ENCODE results near the gene ARVCF.

The ARVCF gene

DNA sequence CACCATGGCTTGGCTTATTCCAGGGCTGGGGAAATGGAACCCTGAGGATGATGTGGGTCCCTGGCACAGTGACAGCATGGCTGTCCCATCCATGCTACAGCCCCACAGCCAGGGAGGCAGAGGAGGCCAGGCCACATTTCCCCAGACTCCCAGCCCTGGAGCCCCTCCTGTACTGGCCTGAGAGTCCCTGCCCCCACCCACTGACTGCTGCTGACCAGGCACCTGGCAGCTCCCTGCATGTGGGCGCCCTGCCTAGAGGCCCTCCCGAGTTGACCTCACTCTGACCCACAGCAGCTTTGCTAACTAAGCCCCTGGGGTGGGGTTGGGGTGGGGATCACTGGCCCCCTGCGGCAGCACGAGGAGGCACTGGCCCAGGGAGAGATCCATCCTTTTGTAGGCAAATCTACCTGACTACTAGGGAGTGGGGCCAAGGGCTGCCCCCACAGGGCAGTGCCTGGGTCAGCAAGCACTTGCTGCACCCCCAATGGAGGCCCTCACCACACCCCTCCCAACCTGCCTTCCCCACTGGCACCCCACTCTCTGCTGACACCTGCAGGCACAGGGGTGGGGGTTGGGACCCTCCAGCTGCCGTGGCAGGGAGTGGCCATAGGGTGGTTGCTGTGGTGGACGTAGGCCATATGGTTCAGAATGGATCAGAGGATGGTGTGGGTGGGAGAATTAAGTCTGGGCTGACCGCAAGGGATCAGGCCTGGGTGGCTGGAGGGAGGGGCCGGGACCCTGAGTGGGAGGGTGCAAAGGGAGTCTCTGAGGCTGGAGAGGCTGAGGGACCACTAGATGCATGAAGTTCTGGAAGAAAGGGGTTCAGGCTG, 17.4 kb downstream of the ARVCF start:
- DNase-seq (ENCODE audit: low spot score): no peak

DNA sequence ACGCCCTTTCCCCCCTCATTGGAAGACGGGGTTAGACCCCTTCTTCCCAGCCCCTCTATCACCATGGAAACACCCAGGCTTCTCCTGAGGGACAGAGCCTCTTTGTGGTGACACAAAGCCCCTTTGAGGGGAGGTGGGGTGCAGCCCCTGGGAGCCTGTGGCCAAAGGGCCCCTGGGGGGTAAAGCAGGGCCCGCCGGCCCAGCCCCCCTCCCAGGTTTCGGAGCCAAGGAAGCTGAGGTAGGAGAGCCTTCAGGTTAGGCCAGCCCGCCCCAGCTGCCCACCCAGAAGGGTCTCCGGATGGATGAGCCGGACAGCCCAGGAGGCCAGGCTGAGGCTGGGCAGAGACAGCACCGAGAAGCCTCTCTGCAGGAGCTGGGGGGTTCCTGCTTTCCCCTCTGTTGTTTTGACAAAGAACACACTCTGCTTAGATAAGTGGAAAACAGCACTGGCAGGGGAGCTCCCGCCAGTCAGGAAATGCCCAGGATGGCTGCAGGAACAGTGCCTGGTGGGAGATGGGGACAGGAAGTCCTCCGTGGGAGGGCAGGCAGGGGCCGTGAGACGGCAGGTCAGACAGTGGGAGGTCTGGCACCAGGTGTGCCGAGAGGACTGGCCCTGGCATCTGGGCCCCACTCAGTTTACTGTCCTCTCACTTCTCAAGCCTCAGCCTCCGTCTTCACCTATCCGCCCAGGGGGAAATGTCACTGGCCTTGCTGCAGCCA, 18.2 kb downstream of the ARVCF start:
- DNase-seq (ENCODE audit: low spot score): no peak

DNA sequence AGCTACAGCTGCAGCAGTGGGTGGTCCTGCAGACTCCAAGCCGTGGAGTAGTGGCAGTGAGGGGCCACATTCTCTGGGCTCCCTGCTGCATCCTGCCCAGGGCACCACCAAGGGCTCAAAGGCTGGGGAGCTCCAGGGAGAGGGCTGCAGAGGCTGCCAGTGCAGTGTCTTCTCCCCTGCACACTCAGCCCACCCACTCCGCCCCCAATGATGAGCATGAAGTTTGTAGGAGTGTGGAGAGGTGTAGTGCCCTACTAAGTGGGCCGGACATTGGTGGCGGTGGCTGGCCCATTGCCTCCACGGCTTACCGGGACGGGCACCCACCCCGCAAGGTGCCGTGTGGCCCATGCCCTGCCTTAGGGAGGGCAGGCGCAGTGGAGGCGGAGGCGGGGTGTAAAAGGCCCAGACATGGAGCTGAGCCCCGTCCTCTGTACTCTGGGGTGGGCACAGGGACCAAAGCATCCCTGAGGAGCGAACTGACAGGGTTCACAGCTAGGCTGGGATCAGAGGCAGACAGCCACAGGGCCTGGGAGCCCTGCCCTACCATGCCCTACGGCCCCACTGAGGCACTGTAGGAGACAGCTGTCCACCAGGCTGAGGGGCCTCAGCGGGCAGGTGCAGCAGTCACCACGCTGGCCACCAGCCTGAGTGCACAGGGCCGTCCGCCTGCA, 18.9 kb downstream of the ARVCF start:
- no peak for DNase-seq (ENCODE audit: low spot score)

DNA sequence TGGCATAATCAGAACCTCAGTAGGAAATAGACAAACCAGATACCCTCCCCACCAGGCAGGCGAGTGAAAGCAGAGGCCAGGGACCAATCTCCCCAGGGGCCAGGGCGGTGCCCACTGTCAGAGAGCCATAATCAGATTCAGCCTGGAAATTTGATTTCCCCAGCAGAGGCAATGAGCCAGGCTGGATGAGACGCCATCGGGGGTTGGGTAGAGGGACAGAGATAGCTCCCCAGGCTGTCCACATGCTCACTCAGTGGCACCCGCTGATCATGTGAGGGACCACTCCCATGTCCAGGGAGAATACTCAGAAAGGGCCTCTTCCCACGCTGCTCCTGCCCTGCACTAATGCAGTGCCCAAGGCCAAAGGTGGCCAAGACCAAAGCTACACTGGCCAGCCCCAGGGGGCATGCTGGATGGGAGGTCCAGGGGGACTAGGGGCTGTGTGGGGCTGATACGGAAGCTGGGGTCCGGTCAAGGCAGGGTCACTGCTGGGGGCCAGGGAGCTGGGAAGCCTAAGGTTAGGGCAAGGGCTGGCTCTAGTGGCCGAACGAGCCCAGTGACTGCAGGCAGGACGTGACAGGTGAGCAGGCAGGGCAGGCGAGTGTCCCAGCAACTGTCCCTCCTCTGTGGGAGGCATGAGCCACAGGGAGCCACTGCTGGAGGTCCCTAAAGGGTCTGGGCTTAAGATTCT, 19.8 kb downstream of the ARVCF start:
- no peak for DNase-seq (ENCODE audit: low spot score)

DNA sequence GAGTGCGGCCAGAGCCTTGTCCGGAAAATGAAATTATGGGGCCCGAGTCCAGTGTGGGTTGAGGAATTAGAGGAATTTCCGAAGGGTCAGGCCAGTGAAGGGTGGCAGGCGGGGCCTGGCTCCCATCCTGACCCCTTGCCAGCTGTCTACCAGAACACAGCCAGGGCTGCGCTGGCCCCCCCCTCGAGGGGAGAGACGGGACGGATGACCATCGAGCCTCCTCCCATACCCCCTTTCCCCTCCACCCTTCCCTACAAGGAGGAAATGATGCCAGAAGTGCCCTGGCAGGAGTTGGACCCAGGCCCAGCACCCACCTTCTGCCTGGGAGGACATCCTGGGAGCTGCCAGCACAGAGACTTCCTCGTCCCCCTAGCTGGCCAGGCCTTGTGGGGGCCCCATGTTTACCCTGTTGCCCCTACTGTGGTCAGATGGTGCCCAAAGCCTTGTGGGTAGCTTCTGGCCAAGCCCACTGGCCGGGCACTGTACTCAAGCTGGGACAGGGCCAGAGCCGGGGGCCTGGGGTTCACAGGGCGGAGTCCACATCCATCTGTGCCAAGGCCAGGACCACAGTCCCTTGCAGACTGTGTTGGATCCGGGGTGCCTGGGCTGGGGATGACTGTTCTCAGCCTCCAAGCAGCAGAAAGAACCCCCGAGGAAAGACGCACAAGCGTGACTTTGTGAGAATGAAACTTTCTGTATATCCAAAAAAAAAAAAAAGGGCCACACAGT, 20.8 kb downstream of the ARVCF start:
- no peak for DNase-seq (ENCODE audit: low spot score)

DNA sequence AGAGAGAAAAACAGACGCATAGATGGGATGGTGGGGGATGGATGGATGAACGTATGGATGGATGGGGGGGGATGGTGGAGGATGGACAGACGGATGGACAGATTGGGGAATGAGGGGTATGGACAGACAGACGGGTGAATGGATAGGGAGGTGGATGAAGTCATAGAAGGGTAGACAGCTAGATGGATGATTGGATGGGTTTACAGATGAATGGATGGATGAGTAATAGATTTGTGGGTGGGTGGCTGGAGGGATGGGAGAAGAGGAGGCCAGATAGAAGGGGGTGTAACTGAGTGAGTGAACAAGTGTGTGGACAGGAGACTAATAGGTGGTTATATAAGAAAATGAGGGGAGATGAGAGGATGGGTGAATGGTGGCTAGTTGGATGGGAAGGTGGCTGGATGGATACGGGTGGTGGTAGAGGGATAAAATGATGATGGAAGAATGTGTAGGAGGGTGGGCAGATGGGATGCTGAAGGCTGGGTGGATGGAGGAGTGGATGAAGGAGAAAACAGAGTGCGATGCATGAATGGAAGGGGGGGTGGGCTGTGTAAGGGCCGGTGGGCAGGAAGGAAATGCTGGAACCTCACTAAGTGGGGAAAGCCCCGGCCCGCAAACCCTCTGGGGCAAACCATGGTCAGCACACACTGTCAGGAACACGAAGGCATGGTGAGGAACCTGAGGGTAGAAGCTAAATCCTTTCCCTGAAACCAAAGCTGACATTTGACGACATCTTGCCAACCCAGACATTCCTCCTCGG, 21.6 kb downstream of the ARVCF start:
- no peak for DNase-seq (ENCODE audit: low spot score)

DNA sequence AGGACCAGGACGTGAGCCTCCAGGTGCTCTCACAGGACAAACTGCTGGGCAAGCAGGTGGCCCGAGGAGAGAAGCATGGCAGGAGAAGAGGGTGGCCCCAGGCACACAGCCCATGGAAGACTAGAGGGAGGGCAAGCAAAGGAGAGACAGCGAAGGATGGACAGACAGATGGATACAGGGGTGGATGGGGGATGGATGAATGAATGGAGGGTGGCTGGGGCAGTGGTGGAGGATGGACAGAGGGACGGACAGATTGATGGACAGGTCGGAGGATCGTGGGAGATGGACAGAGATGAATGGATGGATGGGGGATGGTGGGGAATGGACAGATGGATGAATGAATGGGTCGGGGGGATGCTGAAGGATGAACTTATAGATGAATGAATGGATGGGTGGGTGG, 22.7 kb downstream of the ARVCF start:
- no peak for DNase-seq (ENCODE audit: low spot score)

DNA sequence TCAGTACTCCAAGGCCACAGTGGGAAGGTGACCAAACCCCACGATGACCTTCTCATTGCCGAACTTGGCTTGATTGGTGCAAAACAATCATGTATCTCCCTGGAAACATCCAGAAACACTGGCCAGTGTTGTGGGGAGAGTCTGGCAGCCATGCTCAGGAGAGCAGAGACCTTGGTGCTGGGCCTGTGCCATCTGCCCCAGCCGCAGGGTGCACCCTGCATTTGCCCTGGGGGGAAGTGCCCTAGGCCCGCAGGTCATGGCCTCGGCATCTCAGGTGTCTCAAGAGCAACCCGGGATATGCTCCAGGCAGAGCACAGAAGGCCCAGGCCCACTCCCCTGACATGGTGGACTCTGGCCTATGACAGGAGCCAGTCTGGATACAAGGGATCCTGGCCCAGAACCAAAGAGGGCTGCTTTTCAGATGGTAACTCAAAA, 23.7 kb downstream of the ARVCF start:
- no peak for DNase-seq (ENCODE audit: low spot score)

DNA sequence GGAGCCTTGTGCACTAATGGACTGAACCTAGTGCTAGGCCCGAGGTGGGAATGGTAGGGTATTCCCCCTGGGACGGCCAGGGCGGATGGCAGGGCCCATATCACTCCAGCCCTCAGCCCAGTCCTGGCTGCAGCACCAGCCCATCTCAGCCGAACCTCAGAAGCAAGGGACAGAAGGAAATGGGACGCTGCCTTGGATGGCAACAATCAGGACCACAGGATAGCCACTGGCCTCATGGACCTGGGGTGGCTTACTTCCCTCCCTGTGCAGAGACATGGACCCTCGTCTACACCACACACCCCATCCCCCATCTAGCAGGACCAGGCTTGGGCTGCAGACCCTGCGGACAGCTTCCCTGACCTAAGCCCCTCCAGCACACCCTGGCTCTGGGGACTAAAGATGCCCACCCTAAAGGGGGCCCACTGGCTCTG, 24.1 kb downstream of the ARVCF start:
- DNase-seq (ENCODE audit: low spot score): no peak

DNA sequence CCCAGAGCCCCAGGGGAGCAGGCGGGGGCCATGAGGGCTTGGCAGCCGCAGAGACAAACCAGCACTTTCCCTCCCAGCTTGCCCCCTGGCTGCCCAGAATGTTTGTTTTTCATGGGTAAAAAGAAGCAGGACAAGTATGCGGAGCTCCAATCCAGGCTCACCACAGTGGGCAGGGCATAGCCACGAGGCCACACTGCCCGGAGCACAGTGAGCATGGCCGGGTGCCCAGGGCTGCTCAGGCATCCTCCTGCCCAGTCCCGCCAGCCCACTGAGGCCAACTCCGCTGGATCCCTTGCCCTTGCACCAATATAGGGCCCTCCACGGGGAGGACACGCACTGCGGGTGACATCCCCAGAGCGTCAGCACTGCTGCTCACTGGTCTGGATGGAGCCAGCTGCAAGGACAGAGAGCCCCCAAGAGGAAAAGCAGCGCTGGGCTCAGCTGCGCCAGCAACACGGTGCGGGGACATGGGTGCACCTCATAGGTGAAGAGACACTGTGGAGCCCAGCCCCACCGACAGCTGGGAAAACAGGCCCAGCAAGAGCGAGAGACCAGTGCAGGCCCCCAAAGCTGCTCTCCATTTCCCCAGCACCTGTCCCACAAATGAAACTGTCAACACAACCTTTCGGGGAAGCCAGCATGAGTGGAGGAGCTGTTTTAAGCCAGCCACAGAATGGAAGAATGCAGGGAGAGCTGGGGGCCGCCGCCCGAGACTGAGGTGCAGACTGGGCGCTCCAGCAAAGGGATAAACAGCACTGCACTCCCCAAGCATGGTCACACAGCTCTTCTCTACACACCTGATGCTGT, 24.8 kb downstream of the ARVCF start:
- DNase-seq (ENCODE audit: low spot score): no peak

DNA sequence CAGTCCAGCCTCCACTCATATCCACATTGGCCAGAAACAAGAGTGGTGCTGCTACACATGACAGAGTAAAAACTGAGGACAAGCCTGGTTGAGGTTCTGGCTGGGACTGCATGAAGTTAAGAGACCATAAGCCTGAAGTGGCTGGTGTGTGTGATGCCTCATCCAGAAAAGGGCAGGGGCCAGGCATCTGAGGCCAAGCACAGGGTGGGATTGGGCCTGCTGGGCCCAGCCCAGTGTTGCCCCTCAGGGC, 25.3 kb downstream of the ARVCF start:
- DNase-seq (ENCODE audit: low spot score): no peak

DNA sequence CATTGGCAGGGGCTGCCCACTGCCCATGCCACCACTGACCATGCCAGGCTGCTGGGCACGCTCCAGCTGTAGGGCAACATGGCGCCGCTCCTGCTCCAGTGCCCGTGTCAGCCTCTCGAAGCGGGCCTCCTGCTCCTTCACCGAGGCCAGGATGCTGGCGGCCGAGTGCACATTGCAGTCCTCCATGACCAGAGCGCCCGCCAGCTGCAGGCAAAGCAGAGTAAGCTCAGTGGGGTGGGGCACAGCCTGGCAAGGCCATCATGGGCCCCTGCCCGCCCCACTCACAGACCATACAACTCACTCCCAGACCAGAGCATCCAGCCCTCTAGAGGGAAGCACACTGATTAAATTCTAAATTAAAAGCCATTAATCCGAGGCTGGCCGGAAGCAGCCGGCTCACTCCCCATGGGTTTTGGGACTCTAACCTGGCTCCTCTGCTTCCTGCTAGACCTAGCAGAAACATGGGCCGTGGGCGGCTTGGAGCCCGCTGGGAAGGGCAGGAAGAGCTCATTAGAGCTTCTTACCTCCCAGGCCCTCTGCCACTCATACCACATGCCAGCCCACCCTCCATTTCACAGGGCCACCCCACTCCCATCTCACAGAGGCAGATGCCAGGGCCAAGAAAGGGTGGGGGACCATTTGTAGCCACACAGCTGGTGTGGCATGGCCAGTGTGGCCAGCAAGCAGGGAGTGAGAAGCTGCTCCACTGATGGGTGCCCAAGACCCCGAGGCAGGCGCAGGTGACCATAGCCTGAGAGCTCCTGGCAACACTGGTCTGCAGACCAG, 25.8 kb downstream of the ARVCF start:
- no peak for DNase-seq (ENCODE audit: low spot score)

DNA sequence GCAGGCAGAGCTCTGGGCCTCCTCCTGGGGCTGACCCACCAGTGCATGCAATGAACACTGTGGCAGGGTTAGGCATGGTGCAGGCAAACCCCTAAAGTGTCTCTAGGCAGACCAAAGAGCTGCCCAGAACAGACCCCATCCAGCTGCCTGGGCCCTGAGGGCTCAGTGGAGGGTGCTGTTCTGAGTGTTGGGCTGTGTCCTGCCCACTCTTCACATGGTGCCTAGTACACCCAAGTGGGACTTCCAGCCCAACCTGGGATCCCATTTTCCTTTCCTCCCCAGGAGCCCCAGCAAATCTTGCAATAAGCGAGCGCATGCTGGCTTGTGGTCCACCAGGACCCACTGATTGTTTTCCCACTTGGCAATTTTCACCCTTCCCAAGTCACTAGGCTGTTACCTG, 26.4 kb downstream of the ARVCF start:
- DNase-seq (ENCODE audit: low spot score): no peak

DNA sequence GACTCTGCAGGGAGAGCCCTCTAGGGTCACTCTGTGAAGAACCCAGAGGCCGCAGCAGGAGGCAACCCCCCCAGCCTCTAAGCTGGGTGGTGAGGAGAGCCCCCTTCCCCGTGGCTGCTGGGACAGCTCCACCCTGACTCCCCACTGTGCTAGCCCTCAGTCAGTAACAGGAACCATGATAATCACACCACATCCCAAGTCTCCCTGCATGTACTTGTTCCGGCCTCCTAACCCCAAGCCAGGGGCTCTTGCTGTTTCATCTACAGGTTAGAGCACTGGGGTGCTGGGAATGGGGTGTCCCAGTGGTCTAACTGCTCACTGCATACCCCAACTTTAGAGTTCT, 26.9 kb downstream of the ARVCF start:
- DNase-seq (ENCODE audit: low spot score): no peak

DNA sequence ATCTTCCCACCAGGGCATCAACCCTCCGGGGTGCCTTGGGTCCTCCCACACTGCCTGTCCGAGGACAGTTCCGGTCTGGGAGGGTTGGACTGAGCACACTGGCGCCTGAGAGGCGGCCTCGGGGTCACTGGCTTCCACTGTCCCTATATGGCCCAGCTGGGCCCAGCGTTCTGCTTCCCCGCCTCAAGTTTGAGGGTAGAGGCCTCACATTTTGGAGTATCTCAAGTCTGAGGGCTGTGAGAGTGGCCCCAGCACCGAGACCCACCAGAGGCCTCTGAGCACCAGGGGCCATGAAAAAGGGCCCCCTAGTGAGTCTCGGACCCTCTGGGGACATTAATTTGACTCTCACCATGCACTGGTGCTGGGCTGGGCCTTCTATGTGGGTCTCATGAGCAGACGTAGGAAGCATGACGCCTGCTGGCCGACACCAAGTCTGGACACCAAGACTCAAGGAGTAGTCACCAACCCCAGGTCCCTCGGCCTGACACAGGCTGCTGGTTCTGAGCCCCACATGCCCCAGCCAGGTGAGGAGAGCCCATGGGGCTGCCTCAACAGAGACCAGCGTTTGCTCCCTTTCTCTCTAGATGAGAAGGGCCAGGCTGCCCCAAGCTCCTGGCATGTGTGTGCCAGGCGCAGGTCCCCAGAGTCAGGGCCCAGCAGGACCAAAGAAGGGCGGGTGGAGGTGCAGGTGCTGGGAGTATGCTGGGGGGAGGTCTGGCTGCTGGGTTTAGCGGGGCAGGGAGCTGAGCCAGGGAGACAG, 27.5 kb downstream of the ARVCF start:
- no peak for DNase-seq (ENCODE audit: low spot score)

DNA sequence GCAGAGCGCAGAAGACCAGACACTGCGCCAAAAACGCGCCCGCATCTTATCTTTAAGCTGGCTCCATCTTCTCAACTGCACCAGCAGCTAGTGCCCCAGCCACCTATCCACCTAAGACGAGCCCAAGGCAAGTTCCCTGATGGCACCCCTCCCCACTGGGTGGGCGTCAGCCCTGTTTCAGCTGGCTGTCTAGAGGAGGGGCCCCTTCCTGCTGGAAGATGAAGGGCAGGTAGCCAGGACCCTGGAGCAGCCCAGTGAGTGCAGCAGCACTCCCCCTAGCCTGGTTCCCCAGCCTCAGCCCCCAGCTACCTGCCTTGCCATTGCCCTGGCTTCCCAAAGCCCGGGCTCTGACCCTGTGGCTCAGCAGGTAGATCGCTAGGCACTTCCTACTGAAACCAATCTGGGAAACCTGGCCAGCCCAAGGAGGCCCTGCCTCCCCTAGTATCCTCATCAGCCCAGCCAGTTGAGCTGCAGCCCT, 28.3 kb downstream of the ARVCF start:
- no peak for DNase-seq (ENCODE audit: low spot score)

DNA sequence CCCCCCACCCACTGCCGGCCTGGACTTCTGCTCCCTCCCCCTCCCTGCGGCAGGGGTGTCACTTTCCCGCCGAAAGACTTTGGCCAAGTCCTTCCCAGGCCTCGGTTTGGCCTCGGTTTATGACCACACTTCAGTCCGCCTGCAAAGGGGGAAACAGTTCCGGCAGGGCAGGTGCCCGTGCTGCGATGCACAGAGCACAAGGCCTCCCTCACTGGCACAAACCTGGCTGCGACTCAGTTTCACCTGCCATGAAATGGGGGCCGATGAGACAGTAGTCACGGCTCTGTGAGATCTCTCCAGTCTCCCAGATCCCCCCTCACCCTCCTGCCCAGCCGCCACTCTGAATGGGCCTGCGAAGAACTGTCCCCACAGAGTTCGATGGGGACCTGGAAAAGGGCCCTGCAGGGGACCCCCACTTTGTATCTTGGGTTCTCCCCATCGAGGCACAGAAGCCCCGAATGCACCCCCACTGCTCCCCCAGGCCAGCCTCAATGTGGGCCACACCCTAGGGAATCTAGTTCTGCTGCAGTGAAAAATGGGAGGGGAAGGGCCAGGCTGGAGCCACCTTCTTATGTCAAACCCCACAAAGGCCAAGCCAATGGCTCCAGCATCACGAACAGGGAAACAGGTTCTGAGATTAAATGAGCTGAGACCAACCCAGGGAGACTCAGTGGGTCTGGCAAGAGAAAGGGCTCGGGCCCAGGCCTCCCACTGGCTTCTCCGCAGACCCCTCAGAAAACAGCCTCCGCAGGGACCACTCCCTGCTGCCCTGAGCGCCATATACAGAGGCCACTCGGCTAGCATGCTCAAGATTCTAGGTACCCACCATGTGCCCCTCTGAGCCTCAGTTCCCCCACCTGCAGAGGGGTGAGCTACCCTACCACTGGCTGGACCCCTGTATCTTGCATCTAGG, 29.0 kb downstream of the ARVCF start:
- DNase-seq (ENCODE audit: low spot score): no peak

All from kidney capillary endothelial cell (primary cell).